Stimulated activated CD4-positive, alpha-beta T cell treated with anti-CD3 and anti-CD28 coated beads, TNF-alpha, amount 100 ng/mL, for 24 hours (primary cell): ENCODE results near the gene FBXO17.
"Not testable (repeated sequence)": the region's sequence is repeated elsewhere in the genome, so short reads cannot be mapped to it uniquely, and the experiment has no call there.

ENCODE experiments used
- DNase-seq, 3 experiments: peaks; one replicate each; pipeline ENCODE4 v3.0.0-alpha.2; 2020; ENCODE audit warnings: low read depth in 3 of 3

The FBXO17 gene

GRCh38 chr19:38942471-38943181, 32.9 kb downstream of the FBXO17 start:
- DNase-seq: no peak

GRCh38 chr19:38941979-38942378, 33.6 kb downstream of the FBXO17 start:
- DNase-seq: no peak

- not testable (repeated sequence) for DNase-seq
Measured at GRCh38 chr19:38941466-38941865, 34.1 kb downstream of the FBXO17 start.

GRCh38 chr19:38939957-38940356, 35.6 kb downstream of the FBXO17 start:
- no peak for DNase-seq

GRCh38 chr19:38933544-38933943, 42.0 kb downstream of the FBXO17 start:
- DNase-seq: no peak

- DNase-seq: peak in 1 of 3 experiments; percentile 18
Measured at GRCh38 chr19:38932425-38933179, 42.9 kb downstream of the FBXO17 start.

GRCh38 chr19:38931521-38931793, 44.1 kb downstream of the FBXO17 start:
- DNase-seq: no peak

- peak; percentile 97 to 98 (median 98) for DNase-seq
Measured at GRCh38 chr19:38930776-38931520, 44.6 kb downstream of the FBXO17 start, which contains the start of gene MRPS12. TSS of gene MRPS12 (plus strand) at chr19:38930944. CDS start at chr19:38931295, 351 bp downstream.

GRCh38 chr19:38929929-38930775, 45.4 kb downstream of the FBXO17 start, which contains the start of gene SARS2:
TSS of gene SARS2 (minus strand) at chr19:38930763. CDS start at chr19:38930736, 27 bp downstream.
- DNase-seq: peak; percentile 84 to 85 (median 85)

- no peak for DNase-seq
Measured at GRCh38 chr19:38928391-38929001, 47.0 kb downstream of the FBXO17 start.

GRCh38 chr19:38924388-38924787, 51.2 kb downstream of the FBXO17 start:
- DNase-seq: no peak

GRCh38 chr19:38922482-38922881, 53.1 kb downstream of the FBXO17 start:
- no peak for DNase-seq

- DNase-seq: no peak
Measured at GRCh38 chr19:38921420-38922274, 53.9 kb downstream of the FBXO17 start.

GRCh38 chr19:38920602-38921419, 54.7 kb downstream of the FBXO17 start:
- DNase-seq: no peak

GRCh38 chr19:38919837-38920601, 55.5 kb downstream of the FBXO17 start:
- no peak for DNase-seq

- no peak for DNase-seq
Measured at GRCh38 chr19:38918526-38918925, 57.0 kb downstream of the FBXO17 start.

GRCh38 chr19:38917921-38918491, 57.5 kb downstream of the FBXO17 start:
- DNase-seq: no peak

- DNase-seq: no peak
Measured at GRCh38 chr19:38917516-38917915, 58.0 kb downstream of the FBXO17 start.
